Measurements from ENCODE around the gene UBR4. TPM values are rescaled to one million over a fixed set of nuclear protein-coding genes. Genes with fewer than 3 reads are reported as not detected.
"Not testable (repeated sequence)": the region's sequence is repeated elsewhere in the genome, so short reads cannot be mapped to it uniquely, and the experiment has no call there.

UBR4 gene
- total and polyA plus RNA-seq, 7 experiments from 2014 or later, result 18.9 to 174 (median 151) TPM

DNA sequence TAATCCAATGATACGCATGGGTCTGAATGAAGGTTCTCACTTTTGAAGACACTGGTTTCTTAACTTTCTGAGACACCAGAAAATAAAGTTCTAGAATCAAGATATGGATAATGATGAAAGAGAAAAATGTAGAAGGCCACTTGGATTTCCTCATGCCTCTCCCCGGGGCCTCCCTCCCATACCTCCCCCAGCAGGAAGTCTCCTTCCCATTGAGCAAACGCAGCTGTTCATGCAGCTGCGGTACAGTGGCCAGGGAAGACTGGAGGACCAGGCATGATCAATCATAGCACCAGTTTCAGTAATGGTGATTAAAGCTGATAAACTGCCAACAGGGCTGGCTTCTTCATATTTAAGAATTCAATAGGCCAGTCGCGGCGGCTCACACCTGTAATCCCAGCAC, 10.9 kb upstream of the UBR4 start:
- Mint-ChIP-seq H3K27me3 (no peaks in the 10 kb centered on the region), H3K9me3 (no peaks in the 10 kb centered on the region), H3K36me3 (peaks cover 14 to 46% (median 42%) of the 10 kb centered on the region in 5 donors), H3K4me1 (peaks cover 4 to 18% (median 8%) of the 10 kb centered on the region in 7 donors), H3K27ac (peak overlapping the region in 1 of 9 donors; percentile 39), H3K4me3 (no peak overlapping the region)
- ChIA-PET POLR2A (interaction anchor here (0.6 kb wide), 1 partner anchor 89 kb away, joined by 3 read pairs; no protein-coding TSS in a partner anchor), CTCF (no interaction called here)
- Histone ChIP-seq H3K4me3 (ENCODE audit: low read length) (no peak overlapping the region), H3K27ac (ENCODE audit: low read depth, low read length) (no peak overlapping the region), H3K4me1 (ENCODE audit: control insufficient read depth in 2 of 2, insufficient read depth in 2 of 2, low read length in 2 of 2) (no peaks in the 10 kb centered on the region), H3K9me3 (ENCODE audit: control insufficient read depth in 2 of 3, low read length in 3 of 3) (no peaks in the 10 kb centered on the region), H3K36me3 (ENCODE audit: control insufficient read depth in 2 of 3, insufficient read depth in 3 of 3, low read length in 3 of 3) (peaks cover 6 to 87% (median 16%) of the 10 kb centered on the region in 3 experiments), H3K27me3 (ENCODE audit: control insufficient read depth in 2 of 2, insufficient read depth in 2 of 2, low read length in 2 of 2) (no peaks in the 10 kb centered on the region)
- intact Hi-C loops (cut with micrococcal nuclease), result no loop called here
- DNase-seq, result no peak
- no peak for ATAC-seq

DNA sequence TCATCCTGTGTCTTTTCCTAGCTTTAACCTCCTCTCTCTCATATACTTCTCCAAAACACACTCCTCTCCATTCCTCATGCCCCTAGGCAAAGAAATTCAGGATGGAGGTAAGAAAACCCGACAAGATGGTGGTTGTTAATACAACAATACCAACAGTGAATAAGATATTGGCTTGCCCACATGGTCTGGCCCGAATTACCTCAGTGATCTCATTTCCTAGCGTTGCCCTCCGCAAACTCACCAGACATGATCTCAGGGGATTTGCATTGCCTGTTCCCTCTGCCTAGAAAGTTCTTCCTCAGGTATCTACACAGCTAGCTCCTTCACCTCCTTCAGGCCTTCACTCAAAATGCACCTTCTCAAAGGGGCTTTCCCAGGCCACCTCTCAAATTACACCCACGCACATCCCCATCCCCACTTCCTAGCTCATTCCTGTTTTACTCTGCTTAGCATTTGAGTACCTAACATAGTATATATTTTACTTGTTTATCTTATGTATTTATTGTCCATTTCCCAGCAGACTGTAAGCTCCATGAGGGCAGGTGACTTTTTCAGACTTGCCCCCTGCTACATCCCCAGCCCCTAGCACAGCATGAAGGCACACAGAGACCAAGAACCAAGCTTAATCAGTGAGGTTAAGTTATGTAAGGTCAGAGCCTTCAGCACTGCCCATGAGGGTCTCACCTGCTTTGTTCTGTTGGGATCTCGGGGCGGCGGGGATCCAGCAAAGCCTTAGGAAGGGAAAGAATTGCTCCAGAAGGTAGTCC, 10.2 kb upstream of the UBR4 start:
- DNase-seq (no peak), ATAC-seq (no peak)
- H3K9me3 Mint-ChIP-seq, result no peaks in the 10 kb centered on the region
- ChIA-PET CTCF (no interaction called here), POLR2A (interaction anchor here (0.8 kb wide), 1 partner anchor 9 kb away, joined by 3 read pairs; no protein-coding TSS in a partner anchor)
- H3K4me1 Mint-ChIP-seq, result peaks cover 6 to 20% (median 11%) of the 10 kb centered on the region in 7 donors
- Histone ChIP-seq H3K9me3 (ENCODE audit: control insufficient read depth in 2 of 3, low read length in 3 of 3) (no peaks in the 10 kb centered on the region), H3K36me3 (ENCODE audit: control insufficient read depth in 2 of 3, insufficient read depth in 3 of 3, low read length in 3 of 3) (peaks cover 6 to 80% (median 16%) of the 10 kb centered on the region in 3 experiments), H3K4me1 (ENCODE audit: control insufficient read depth in 2 of 2, insufficient read depth in 2 of 2, low read length in 2 of 2) (no peaks in the 10 kb centered on the region), H3K27ac (ENCODE audit: low read depth, low read length) (peak overlapping the region; percentile 11), H3K4me3 (ENCODE audit: low read length) (no peak overlapping the region), H3K27me3 (ENCODE audit: control insufficient read depth in 2 of 2, insufficient read depth in 2 of 2, low read length in 2 of 2) (no peaks in the 10 kb centered on the region)
- H3K36me3 Mint-ChIP-seq, result peaks cover 14 to 46% (median 41%) of the 10 kb centered on the region in 5 donors
- intact Hi-C loops (cut with micrococcal nuclease), result no loop called here
- no peaks in the 10 kb centered on the region for H3K27me3 Mint-ChIP-seq
- H3K4me3 Mint-ChIP-seq, result no peak overlapping the region
- H3K27ac Mint-ChIP-seq, result peak overlapping the region in 6 of 9 donors; percentile 34 to 79 (median 56)

DNA sequence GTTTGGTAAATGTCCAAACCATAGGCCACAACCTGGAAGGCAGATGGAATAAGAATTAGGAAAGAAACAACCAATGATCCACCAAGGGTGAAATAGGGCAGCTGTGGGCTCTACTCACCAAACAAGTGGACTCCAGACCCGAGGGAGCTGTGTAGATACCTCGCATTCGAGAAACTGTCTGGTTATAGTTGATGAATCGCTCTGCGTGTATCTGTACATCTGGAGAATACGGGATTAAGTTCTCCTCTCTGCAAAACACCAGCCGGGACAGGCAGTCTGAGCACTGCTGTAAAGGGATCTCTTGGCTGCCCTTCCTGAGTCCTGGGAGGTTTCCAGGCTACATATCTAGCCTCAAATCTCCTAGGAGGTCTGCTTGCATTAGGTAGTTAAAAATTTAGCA, 9.4 kb upstream of the UBR4 start:
- H3K27ac ChIP-seq (ENCODE audit: low read depth, low read length), result no peak overlapping the region
- CTCF ChIA-PET, result no interaction called here

DNA sequence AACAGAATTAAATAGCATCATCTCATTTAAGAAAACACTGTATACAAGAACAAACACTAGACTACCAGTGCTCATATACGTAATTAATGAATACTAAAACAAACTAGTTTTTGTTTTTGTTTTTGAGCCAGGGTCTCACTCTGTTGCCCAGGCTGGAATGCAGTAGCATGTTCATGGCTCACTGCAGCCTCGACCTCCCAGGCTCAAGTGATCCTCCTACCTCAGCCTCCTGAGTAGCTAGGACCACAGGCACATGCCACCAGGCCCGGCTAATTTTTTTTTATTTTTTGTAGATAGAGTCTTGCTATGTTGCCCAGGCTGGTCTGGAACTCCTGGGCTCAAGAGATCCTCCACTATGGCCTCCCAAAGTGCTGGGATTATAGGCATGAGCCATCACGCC, 6.5 kb upstream of the UBR4 start:
- H3K27ac ChIP-seq (ENCODE audit: low read depth, low read length); CTCF ChIA-PET; POLR2A ChIA-PET; H3K9me3 Mint-ChIP-seq; H3K4me3 ChIP-seq (ENCODE audit: low read length); H3K4me1 ChIP-seq (ENCODE audit: control insufficient read depth in 2 of 2, insufficient read depth in 2 of 2, low read length in 2 of 2); H3K4me3 Mint-ChIP-seq; DNase-seq; H3K9me3 ChIP-seq (ENCODE audit: control insufficient read depth in 2 of 3, low read length in 3 of 3); H3K27me3 Mint-ChIP-seq; ATAC-seq; H3K27me3 ChIP-seq (ENCODE audit: control insufficient read depth in 2 of 2, insufficient read depth in 2 of 2, low read length in 2 of 2): not testable (repeated sequence)
- H3K36me3 Mint-ChIP-seq, result peaks cover 5 to 30% (median 25%) of the 10 kb centered on the region in 5 donors
- H3K4me1 Mint-ChIP-seq, result peaks cover 18 to 46% (median 36%) of the 10 kb centered on the region in 7 donors
- H3K36me3 ChIP-seq (ENCODE audit: control insufficient read depth in 2 of 3, insufficient read depth in 3 of 3, low read length in 3 of 3), result peaks cover 6 to 43% (median 14%) of the 10 kb centered on the region in 3 experiments
- intact Hi-C loops (cut with micrococcal nuclease), result loop anchor here in 1 of 2 donors (10.0 kb wide), 1 partner anchor 312 kb away; the partner anchor contains the start of gene ALDH4A1
- peak overlapping the region in 2 of 9 donors; percentile 16 to 61 for H3K27ac Mint-ChIP-seq

More for the DNA sequence above, 9.4 kb upstream of the UBR4 start:
- Mint-ChIP-seq H3K36me3 (peaks cover 10 to 40% (median 37%) of the 10 kb centered on the region in 5 donors), H3K4me1 (peaks cover 7 to 23% (median 14%) of the 10 kb centered on the region in 7 donors), H3K9me3 (no peaks in the 10 kb centered on the region), H3K4me3 (no peak overlapping the region), H3K27ac (peak overlapping the region in 2 of 9 donors; percentile 19 to 69), H3K27me3 (no peaks in the 10 kb centered on the region)
- Histone ChIP-seq H3K27me3 (ENCODE audit: control insufficient read depth in 2 of 2, insufficient read depth in 2 of 2, low read length in 2 of 2) (no peaks in the 10 kb centered on the region), H3K4me3 (ENCODE audit: low read length) (no peak overlapping the region), H3K9me3 (ENCODE audit: control insufficient read depth in 2 of 3, low read length in 3 of 3) (no peaks in the 10 kb centered on the region), H3K36me3 (ENCODE audit: control insufficient read depth in 2 of 3, insufficient read depth in 3 of 3, low read length in 3 of 3) (peaks cover 6 to 71% (median 16%) of the 10 kb centered on the region in 3 experiments), H3K4me1 (ENCODE audit: control insufficient read depth in 2 of 2, insufficient read depth in 2 of 2, low read length in 2 of 2) (no peaks in the 10 kb centered on the region)
- intact Hi-C loops (cut with micrococcal nuclease), result loop anchor here in 1 of 2 donors (10.0 kb wide), 1 partner anchor 315 kb away; the partner anchor contains the start of gene ALDH4A1
- POLR2A ChIA-PET, result interaction anchor here (0.8 kb wide), 1 partner anchor 9 kb away, joined by 3 read pairs; no protein-coding TSS in a partner anchor
- DNase-seq (no peak), ATAC-seq (no peak)

DNA sequence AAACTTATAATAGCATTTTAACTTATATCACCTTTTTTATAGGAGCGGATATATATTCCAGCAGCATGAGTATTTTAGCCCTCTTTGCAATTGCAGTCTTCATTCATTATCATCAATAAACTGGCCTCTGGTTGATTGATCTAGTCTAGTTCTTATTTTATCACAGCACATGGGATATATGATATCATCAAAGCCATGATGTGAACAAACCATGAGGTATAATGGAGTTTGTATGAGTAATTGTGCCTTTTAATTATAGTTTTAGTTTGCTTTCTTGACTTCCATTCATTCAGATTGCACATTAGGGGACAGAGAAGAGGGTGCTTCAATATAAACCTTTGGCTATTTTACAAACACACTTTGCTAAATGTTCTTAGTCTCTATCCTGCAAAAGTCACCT, 3.5 kb upstream of the UBR4 start:
- H3K9me3 Mint-ChIP-seq, result no peaks in the 10 kb centered on the region
- H3K36me3 Mint-ChIP-seq, result peaks cover 0 to 15% (median 5%) of the 10 kb centered on the region in 5 donors

DNA sequence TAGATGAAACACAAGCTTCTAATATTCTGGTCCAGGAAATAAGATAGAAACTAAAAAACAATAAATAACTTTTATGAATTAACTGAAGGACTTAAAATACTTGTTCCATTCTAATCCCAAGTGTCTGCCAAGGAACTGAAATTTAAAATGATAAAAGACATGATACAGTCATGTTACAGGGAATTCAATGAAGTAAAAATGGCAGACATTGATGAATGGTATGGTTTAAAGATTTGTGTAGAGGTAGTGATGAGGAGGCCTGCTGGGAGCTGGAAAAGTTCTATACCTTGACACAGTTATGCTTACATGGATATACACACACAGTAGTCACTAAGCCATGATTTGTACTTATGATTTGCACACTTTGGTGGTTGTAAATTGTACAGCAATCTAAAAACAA, 2.1 kb upstream of the UBR4 start:
- no peak overlapping the region for H3K4me3 ChIP-seq (ENCODE audit: low read length)
- POLR2A ChIA-PET, result interaction anchor here (1.0 to 1.8 kb wide), 3 partner anchors 12 to 15 kb away, joined by 3 to 6 read pairs (median 3); no protein-coding TSS in a partner anchor
- H3K27me3 ChIP-seq (ENCODE audit: control insufficient read depth in 2 of 2, insufficient read depth in 2 of 2, low read length in 2 of 2), result no peaks in the 10 kb centered on the region
- Mint-ChIP-seq H3K9me3 (no peaks in the 10 kb centered on the region), H3K27me3 (peaks cover 0 to 2% (median 0%) of the 10 kb centered on the region in 5 donors), H3K27ac (peak overlapping the region; percentile 9 to 97 (median 27)), H3K4me3 (peak overlapping the region in 8 of 10 donors; percentile 1 to 96 (median 32)), H3K36me3 (peaks cover 0 to 14% (median 3%) of the 10 kb centered on the region in 5 donors), H3K4me1 (peaks cover 37 to 71% (median 69%) of the 10 kb centered on the region in 7 donors)
- CTCF ChIA-PET, result no interaction called here
- peaks cover 21 to 32% of the 10 kb centered on the region in 2 donors for H3K4me1 ChIP-seq (ENCODE audit: control insufficient read depth in 2 of 2, insufficient read depth in 2 of 2, low read length in 2 of 2)
- H3K27ac ChIP-seq (ENCODE audit: low read depth, low read length), result peak overlapping the region; percentile 85
- peaks cover 0 to 9% (median 0%) of the 10 kb centered on the region in 3 experiments for H3K36me3 ChIP-seq (ENCODE audit: control insufficient read depth in 2 of 3, insufficient read depth in 3 of 3, low read length in 3 of 3)
- H3K9me3 ChIP-seq (ENCODE audit: control insufficient read depth in 2 of 3, low read length in 3 of 3), result no peaks in the 10 kb centered on the region
- intact Hi-C loops (cut with micrococcal nuclease), result loop anchor here (5.0 to 10.0 kb wide), 3 partner anchors 35 to 1295 kb away; partner anchors contain the start of genes ALDH4A1 (in 1 of the 2) and MUL1 (in 1 of the 2)
- DNase-seq (no peak), ATAC-seq (no peak)

More for the DNA sequence above, 3.5 kb upstream of the UBR4 start:
- ChIA-PET CTCF (no interaction called here), POLR2A (no interaction called here)
- H3K27me3 Mint-ChIP-seq, result peaks cover 0 to 2% (median 0%) of the 10 kb centered on the region in 5 donors
- H3K9me3 ChIP-seq (ENCODE audit: control insufficient read depth in 2 of 3, low read length in 3 of 3), result no peaks in the 10 kb centered on the region
- no peaks in the 10 kb centered on the region for H3K27me3 ChIP-seq (ENCODE audit: control insufficient read depth in 2 of 2, insufficient read depth in 2 of 2, low read length in 2 of 2)
- no peak overlapping the region for H3K4me3 ChIP-seq (ENCODE audit: low read length)
- peaks cover 33 to 61% (median 57%) of the 10 kb centered on the region in 7 donors for H3K4me1 Mint-ChIP-seq
- H3K4me3 Mint-ChIP-seq, result no peak overlapping the region
- no peak for DNase-seq
- H3K36me3 ChIP-seq (ENCODE audit: control insufficient read depth in 2 of 3, insufficient read depth in 3 of 3, low read length in 3 of 3), result peaks cover 0 to 17% (median 3%) of the 10 kb centered on the region in 3 experiments
- H3K4me1 ChIP-seq (ENCODE audit: control insufficient read depth in 2 of 2, insufficient read depth in 2 of 2, low read length in 2 of 2), result peaks cover 8 to 23% of the 10 kb centered on the region in 2 donors
- ATAC-seq, result no peak
- H3K27ac ChIP-seq (ENCODE audit: low read depth, low read length), result peak overlapping the region; percentile 85
- intact Hi-C loops (cut with micrococcal nuclease), result loop anchor here (5.0 to 10.0 kb wide), 3 partner anchors 36 to 1294 kb away; partner anchors contain the start of genes ALDH4A1 (in 1 of the 2) and MUL1 (in 1 of the 2)
- H3K27ac Mint-ChIP-seq, result peak overlapping the region in 5 of 9 donors; percentile 13 to 78 (median 34)

Measured in naive thymus-derived CD4-positive, alpha-beta T cell (primary cell).